ENCODE results near the gene MRPL34.

The MRPL34 gene

DNA sequence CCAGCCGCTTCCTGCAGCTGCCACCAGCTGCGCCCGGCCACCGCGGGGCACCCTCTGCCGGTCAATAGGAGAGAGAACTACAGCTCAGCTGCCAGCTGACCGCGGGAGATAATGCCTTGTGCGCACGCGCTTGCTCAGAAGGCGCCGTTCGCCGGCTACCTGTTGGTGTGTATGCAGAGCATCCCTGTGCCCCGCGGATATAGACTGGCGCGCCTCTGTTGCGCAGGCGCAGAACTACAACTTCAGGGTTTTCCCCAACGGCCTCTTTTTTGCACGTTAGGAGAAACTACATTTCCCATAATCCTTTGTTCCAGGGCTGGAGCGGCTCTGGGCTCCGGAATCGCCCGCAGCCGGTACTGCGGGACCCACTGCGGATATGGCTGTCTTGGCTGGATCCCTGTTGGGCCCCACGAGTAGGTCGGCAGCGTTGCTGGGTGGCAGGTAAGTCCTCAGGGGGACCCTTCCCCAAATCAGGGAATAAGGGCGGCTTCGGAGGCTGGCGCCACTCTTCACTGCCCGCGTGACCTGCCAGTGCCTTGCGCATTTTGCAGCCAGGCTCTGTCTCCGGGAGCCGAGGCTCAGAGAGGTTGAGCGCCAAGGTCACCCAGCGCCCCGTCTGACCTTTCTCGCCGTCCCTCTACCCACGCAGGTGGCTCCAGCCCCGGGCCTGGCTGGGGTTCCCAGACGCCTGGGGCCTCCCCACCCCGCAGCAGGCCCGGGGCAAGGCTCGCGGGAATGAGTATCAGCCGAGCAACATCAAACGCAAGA lies at the start of gene MRPL34:
MRPL34 (plus strand) TSS at position 356 of the 768 bp plus-strand sequence; CDS start at position 377, 21 bp downstream.
- Histone ChIP-seq H3K27me3 (ENCODE audit: control insufficient read depth, insufficient read depth, low read length) (no peaks in the 10 kb centered on the region), H3K27ac (ENCODE audit: low read depth, low read length) (peak within 1 kb of the TSS; percentile 86), H3K9ac (ENCODE audit: low read depth, low read length) (peak within 1 kb of the TSS; percentile 80), H3K36me3 (ENCODE audit: control insufficient read depth, insufficient read depth, low read length) (peaks cover 7% of the 10 kb centered on the region; the same call in 1 of the 2 replicates), H3K4me3 (ENCODE audit: low read depth, low read length) (peak within 1 kb of the TSS; percentile 82), H3K4me1 (ENCODE audit: control insufficient read depth, insufficient read depth, low read length) (peaks cover 25% of the 10 kb centered on the region), H3K9me3 (ENCODE audit: control insufficient read depth, insufficient read depth, low read length) (no peaks in the 10 kb centered on the region)

DNA sequence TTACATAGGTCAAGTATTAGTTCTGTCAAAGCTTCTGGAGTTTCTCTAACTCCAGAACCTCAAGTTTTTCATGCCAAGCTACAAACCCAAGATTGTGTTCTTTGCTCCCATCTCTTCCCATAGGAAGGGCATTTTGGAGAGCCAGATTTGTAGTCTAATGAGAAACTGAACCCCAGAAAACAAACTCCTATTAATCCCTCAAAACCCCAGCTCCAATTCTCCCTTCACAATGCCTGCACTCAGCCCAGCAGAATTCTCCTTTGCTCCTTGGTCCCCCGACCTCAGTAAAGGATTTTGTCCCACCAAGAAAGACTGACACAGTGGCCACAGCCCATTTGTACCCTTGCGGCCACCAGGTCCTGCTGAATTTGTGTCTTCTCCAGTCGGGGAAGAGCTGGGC lies 49.5 kb upstream of the MRPL34 start:
- Histone ChIP-seq H3K27ac (ENCODE audit: low read depth, low read length) (no peak overlapping the region), H3K9me3 (ENCODE audit: control insufficient read depth, insufficient read depth, low read length) (peaks cover 11% of the 10 kb centered on the region), H3K4me1 (ENCODE audit: control insufficient read depth, insufficient read depth, low read length) (no peaks in the 10 kb centered on the region), H3K36me3 (ENCODE audit: control insufficient read depth, insufficient read depth, low read length) (peaks cover 7% of the 10 kb centered on the region; the same call in 1 of the 2 replicates), H3K9ac (ENCODE audit: low read depth, low read length) (no peak overlapping the region), H3K4me3 (ENCODE audit: low read depth, low read length) (no peak overlapping the region), H3K27me3 (ENCODE audit: control insufficient read depth, insufficient read depth, low read length) (no peaks in the 10 kb centered on the region)

DNA sequence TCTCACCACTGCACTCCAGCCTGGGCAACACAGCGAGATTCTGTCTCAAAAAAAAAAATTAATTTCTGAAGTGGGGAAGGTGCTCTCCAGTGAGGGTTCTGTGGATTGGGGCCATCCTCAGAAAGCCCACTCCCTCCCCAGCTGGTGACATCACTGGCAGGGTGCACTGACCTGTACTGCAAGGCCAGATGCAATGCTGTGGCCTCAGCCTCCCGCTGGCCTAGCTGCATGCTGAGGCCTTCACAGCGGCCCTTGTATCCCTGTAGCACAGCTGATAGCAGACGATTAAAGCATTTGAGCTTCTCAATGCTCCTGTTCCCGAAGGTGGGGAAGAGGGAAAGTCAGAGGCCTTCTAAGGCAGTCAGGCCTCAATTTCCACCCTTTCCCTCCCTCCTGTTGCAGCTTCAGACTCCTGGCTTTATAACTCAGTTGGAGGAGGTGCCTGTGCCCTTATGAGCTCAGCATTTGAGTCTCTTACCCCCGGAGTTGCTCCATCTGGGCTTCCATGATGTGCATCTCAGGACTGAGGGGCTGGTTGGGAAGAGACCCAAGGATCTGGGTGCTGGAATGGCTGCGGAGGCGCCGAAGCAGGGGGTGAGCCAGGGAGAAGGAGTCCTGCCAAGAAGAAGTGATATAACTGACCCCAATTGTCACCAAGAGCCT lies 46.4 kb upstream of the MRPL34 start:
- Histone ChIP-seq H3K9me3 (ENCODE audit: control insufficient read depth, insufficient read depth, low read length) (peaks cover 11% of the 10 kb centered on the region), H3K9ac (ENCODE audit: low read depth, low read length) (no peak overlapping the region), H3K4me3 (ENCODE audit: low read depth, low read length) (no peak overlapping the region)

DNA sequence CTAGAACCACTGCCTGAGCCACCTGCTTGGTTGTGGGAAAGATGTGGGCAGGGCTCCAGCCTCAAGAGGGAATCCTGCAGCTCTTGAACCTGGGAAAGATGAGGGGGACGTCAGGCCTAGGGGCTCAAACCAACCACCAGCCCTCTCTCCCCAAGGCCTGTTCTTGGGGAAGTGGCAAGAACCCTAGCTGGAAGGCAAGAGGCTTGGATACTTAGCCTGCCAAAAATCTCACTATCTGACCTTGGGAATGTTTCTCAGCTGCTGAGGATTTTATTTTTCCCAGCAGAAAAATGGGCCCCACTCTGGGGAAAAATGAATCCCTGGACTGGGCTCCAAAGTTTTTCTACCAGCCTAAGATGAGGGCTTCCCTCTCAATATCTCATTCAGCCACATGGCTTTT lies 45.7 kb upstream of the MRPL34 start:
- H3K27me3 ChIP-seq (ENCODE audit: control insufficient read depth, insufficient read depth, low read length): no peaks in the 10 kb centered on the region
- no peak overlapping the region for H3K9ac ChIP-seq (ENCODE audit: low read depth, low read length)
- H3K4me3 ChIP-seq (ENCODE audit: low read depth, low read length): no peak overlapping the region
- peaks cover 6% of the 10 kb centered on the region; the same call in 1 of the 2 replicates for H3K4me1 ChIP-seq (ENCODE audit: control insufficient read depth, insufficient read depth, low read length)
- H3K9me3 ChIP-seq (ENCODE audit: control insufficient read depth, insufficient read depth, low read length): peaks cover 11% of the 10 kb centered on the region
- no peak overlapping the region for H3K27ac ChIP-seq (ENCODE audit: low read depth, low read length)
- H3K36me3 ChIP-seq (ENCODE audit: control insufficient read depth, insufficient read depth, low read length): peaks cover 4% of the 10 kb centered on the region; the same call in 1 of the 2 replicates

More for the DNA sequence above, 46.4 kb upstream of the MRPL34 start:
- Histone ChIP-seq H3K36me3 (ENCODE audit: control insufficient read depth, insufficient read depth, low read length) (peaks cover 4% of the 10 kb centered on the region; the same call in 1 of the 2 replicates), H3K4me1 (ENCODE audit: control insufficient read depth, insufficient read depth, low read length) (peaks cover 2% of the 10 kb centered on the region; the same call in 1 of the 2 replicates), H3K27ac (ENCODE audit: low read depth, low read length) (no peak overlapping the region), H3K27me3 (ENCODE audit: control insufficient read depth, insufficient read depth, low read length) (no peaks in the 10 kb centered on the region)

DNA sequence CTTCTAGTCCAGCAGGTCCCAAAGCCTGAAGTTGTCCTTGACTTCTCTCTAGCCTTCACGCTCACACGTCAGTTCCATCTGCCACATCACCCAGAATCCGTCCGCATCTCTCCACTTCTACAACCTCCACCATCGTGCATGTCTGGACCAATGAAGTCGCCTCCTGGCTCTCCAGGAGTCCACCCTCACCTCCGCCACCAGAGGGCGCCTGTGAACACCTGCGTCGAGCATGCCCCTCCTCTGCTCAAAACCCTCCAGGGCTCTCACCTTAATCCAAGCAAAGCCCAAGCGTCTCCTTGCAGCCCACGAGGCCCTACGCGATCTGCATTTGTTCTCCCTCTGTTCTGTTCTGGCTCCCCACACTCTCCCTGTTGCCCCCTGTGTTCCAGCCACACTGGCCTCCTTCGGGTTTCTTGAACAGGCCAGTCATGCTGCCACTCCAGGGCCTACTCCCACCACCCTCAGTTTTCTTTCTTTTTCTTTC lies 44.8 kb upstream of the MRPL34 start:
- Histone ChIP-seq H3K4me3 (ENCODE audit: low read depth, low read length) (no peak overlapping the region), H3K4me1 (ENCODE audit: control insufficient read depth, insufficient read depth, low read length) (peaks cover 6% of the 10 kb centered on the region; the same call in 1 of the 2 replicates), H3K9me3 (ENCODE audit: control insufficient read depth, insufficient read depth, low read length) (peaks cover 11% of the 10 kb centered on the region), H3K9ac (ENCODE audit: low read depth, low read length) (peak overlapping the region; percentile 64; the same call in 1 of the 2 replicates), H3K27ac (ENCODE audit: low read depth, low read length) (peak overlapping the region; percentile 30), H3K27me3 (ENCODE audit: control insufficient read depth, insufficient read depth, low read length) (no peaks in the 10 kb centered on the region), H3K36me3 (ENCODE audit: control insufficient read depth, insufficient read depth, low read length) (peaks cover 4% of the 10 kb centered on the region; the same call in 1 of the 2 replicates)

DNA sequence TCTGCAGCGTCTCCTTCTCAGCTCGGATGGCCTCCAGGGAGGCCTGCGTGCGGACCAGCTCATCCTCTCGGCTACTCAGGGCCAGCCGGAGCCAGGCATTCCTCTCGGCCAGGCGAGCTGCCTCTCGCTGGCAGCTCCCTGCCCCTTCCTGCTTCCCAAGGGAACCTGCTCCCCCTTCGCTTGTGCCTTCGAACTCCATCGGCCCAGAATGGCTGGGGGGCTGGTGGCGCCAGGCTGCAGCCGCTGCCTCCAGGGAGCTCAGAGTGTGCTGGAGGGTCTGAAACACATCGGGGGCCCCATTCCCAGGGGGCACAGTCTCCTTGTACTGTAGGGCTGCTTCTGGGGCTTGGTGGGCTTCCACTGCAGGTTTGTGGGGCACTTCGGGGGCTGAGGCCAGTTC lies 43.1 kb upstream of the MRPL34 start:
- Histone ChIP-seq H3K9ac (ENCODE audit: low read depth, low read length) (no peak overlapping the region), H3K27me3 (ENCODE audit: control insufficient read depth, insufficient read depth, low read length) (no peaks in the 10 kb centered on the region), H3K4me3 (ENCODE audit: low read depth, low read length) (no peak overlapping the region), H3K27ac (ENCODE audit: low read depth, low read length) (no peak overlapping the region), H3K36me3 (ENCODE audit: control insufficient read depth, insufficient read depth, low read length) (peaks cover 4% of the 10 kb centered on the region; the same call in 1 of the 2 replicates), H3K4me1 (ENCODE audit: control insufficient read depth, insufficient read depth, low read length) (peaks cover 6% of the 10 kb centered on the region; the same call in 1 of the 2 replicates), H3K9me3 (ENCODE audit: control insufficient read depth, insufficient read depth, low read length) (peaks cover 11% of the 10 kb centered on the region)

DNA sequence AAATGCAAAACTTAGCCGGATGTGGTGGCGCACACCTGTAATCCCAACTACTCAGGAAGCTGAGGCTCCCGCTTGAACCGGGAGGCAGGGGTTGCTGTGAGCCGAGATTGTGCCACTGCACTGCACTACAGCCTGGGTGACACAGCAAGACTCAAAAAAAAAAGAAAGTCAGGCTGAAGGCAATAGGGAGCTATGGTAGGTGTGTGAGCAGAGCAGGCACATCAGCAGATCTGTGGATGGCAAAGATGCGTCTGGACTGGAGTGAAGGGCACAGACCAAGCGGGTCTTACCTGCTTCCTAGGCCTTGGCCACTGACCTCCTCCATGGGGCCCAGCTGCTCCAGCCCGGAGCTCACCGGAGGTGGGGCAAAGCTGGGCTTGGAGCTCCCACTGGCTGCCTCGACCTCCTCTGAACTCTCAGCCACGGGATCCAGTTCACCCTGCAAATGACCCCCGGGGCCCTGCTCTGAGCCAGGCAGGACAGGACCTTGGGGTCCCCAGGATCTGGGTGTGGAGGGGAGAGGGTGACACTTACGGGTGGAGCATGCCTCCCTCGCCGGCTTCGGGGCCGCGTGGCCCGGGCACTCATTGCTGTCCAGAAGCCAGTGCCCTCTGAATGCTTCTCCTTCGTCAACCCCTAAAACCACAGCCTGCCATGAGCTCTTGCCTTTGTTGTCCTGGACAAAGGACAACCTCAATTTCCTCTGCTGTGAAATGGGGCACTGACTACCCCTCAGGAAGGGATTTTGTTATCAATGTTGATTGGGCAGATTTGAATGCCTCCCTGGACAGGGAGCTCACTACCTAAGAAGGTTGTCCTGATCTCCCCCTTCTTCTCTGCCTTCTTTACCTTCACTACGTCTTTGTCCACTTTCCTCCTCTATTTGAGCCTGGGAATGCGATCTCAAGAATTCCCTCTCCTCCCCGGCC lies 41.7 kb upstream of the MRPL34 start:
- Histone ChIP-seq H3K27me3 (ENCODE audit: control insufficient read depth, insufficient read depth, low read length) (no peaks in the 10 kb centered on the region), H3K4me1 (ENCODE audit: control insufficient read depth, insufficient read depth, low read length) (peaks cover 6% of the 10 kb centered on the region; the same call in 1 of the 2 replicates), H3K4me3 (ENCODE audit: low read depth, low read length) (no peak overlapping the region), H3K27ac (ENCODE audit: low read depth, low read length) (peak overlapping the region; percentile 68), H3K36me3 (ENCODE audit: control insufficient read depth, insufficient read depth, low read length) (peaks cover 4% of the 10 kb centered on the region), H3K9me3 (ENCODE audit: control insufficient read depth, insufficient read depth, low read length) (peaks cover 10% of the 10 kb centered on the region), H3K9ac (ENCODE audit: low read depth, low read length) (no peak overlapping the region)

DNA sequence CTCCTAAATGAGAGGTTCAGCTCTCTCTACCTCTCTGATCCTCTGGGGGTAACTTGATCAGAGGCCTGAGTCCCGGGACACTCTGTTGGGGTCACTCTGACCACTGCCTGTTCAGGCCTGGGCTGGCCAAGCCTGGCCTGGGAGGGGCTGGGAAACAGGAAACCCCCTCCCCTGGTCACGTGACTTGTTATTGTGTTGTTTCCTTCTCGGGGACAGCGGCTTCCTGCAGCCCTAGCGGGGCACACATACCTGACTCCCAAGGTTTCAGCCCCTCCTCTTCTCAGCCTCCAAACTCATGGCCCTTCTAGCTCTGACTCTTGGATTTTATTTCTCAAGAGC lies 41.1 kb upstream of the MRPL34 start, which contains the start of gene USHBP1:
USHBP1 (minus strand) TSS at position 105 of the 339 bp plus-strand sequence. CDS start 446 bp downstream, outside the sequence.
- peak within 1 kb of the TSS; percentile 68 for H3K27ac ChIP-seq (ENCODE audit: low read depth, low read length)
- H3K27me3 ChIP-seq (ENCODE audit: control insufficient read depth, insufficient read depth, low read length): no peaks in the 10 kb centered on the region
- H3K4me3 ChIP-seq (ENCODE audit: low read depth, low read length): no peak within 1 kb of the TSS
- H3K36me3 ChIP-seq (ENCODE audit: control insufficient read depth, insufficient read depth, low read length): peaks cover 9% of the 10 kb centered on the region
- no peak within 1 kb of the TSS for H3K9ac ChIP-seq (ENCODE audit: low read depth, low read length)
- peaks cover 3% of the 10 kb centered on the region; the same call in 1 of the 2 replicates for H3K9me3 ChIP-seq (ENCODE audit: control insufficient read depth, insufficient read depth, low read length)
- H3K4me1 ChIP-seq (ENCODE audit: control insufficient read depth, insufficient read depth, low read length): peaks cover 6% of the 10 kb centered on the region; the same call in 1 of the 2 replicates

DNA sequence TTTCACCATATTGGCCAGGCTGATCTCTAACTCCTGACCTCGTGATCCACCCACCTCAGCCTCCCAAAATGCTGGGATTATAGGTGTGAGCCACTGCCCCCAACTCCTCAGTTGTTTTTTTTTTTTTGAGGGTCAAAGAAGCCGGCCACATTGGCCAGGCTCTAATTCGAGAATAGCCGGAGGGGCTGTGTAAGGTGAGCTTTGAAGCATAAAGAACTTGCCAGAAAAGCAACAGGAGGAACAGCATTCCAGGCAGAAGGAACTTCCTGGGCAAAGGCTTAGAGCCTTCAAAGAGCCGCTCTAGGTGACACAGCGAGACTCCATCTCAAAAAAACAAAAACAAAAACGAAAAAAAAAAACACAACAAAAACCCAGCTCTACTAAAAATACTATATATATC lies 39.6 kb upstream of the MRPL34 start:
- H3K27me3 ChIP-seq (ENCODE audit: control insufficient read depth, insufficient read depth, low read length): no peaks in the 10 kb centered on the region
- peaks cover 6% of the 10 kb centered on the region; the same call in 1 of the 2 replicates for H3K4me1 ChIP-seq (ENCODE audit: control insufficient read depth, insufficient read depth, low read length)
- no peak overlapping the region for H3K4me3 ChIP-seq (ENCODE audit: low read depth, low read length)
- H3K36me3 ChIP-seq (ENCODE audit: control insufficient read depth, insufficient read depth, low read length): peaks cover 17% of the 10 kb centered on the region
- H3K9ac ChIP-seq (ENCODE audit: low read depth, low read length): no peak overlapping the region
- no peaks in the 10 kb centered on the region for H3K9me3 ChIP-seq (ENCODE audit: control insufficient read depth, insufficient read depth, low read length)
- H3K27ac ChIP-seq (ENCODE audit: low read depth, low read length): no peak overlapping the region

DNA sequence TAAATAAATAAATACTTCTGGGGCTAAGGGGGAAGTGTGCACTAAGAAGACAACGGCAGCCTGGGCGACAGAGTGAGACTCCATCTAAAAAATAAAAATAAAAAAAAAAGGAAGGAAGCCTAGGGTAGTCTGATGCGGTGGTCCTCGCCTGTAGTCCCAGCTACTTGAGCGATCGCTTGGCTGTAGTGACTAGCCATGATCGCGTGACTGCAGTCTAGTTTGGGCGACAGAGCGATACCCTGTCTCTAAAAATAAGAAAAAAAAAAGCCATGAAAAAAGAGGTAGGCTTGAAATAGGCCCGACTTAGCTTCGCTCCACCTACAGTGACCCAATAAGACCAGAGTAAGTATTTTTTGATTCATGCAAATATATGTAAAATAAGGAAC lies 39.1 kb upstream of the MRPL34 start:
- Histone ChIP-seq H3K9ac (ENCODE audit: low read depth, low read length) (no peak overlapping the region), H3K36me3 (ENCODE audit: control insufficient read depth, insufficient read depth, low read length) (peaks cover 22% of the 10 kb centered on the region), H3K27ac (ENCODE audit: low read depth, low read length) (no peak overlapping the region), H3K4me1 (ENCODE audit: control insufficient read depth, insufficient read depth, low read length) (peaks cover 6% of the 10 kb centered on the region; the same call in 1 of the 2 replicates), H3K4me3 (ENCODE audit: low read depth, low read length) (no peak overlapping the region), H3K9me3 (ENCODE audit: control insufficient read depth, insufficient read depth, low read length) (no peaks in the 10 kb centered on the region), H3K27me3 (ENCODE audit: control insufficient read depth, insufficient read depth, low read length) (no peaks in the 10 kb centered on the region)
